Measurements from ENCODE around the gene RFX2. TPM values are rescaled to one million over a fixed set of nuclear protein-coding genes. Genes with fewer than 3 reads are reported as not detected.

The RFX2 gene
- total and polyA plus RNA-seq, 9 of the 15 experiments (the other 6 are each of a cell fraction or from before 2014, with no cell fraction given), result 3.6 to 18.7 (median 8.7) TPM

GRCh38 chr19:5967571-5967970, 142.7 kb downstream of the RFX2 start:
- Histone ChIP-seq H3K9me3 (replicated peaks; ENCODE audit: control insufficient read depth, insufficient read depth, low read depth, low read length) (no peaks in the 10 kb centered on the region), H3K4me1 (replicated peaks in 1 of 2; ENCODE audit: control insufficient read depth in 2 of 2, insufficient read depth in 2 of 2, low read length in 2 of 2) (peaks cover 28% of the 10 kb centered on the region in 2 experiments), H3K4me2 (ENCODE audit: insufficient read depth, low read length) (peak overlapping the region; percentile 75; the same call in 1 of the 2 replicates), H3K9me1 (ENCODE audit: control insufficient read depth, insufficient read depth, low read length) (peaks cover 4% of the 10 kb centered on the region), H3K27ac (ENCODE audit: extremely low read depth, low read depth, low read length) (no peak overlapping the region; the same call in 2 of the 3 replicates), H3K27me3 (ENCODE audit: control insufficient read depth in 2 of 2, insufficient read depth in 2 of 2, low read length in 2 of 2) (no peaks in the 10 kb centered on the region), H3K79me2 (ENCODE audit: control insufficient read depth, insufficient read depth, low read length) (peaks cover 99% of the 10 kb centered on the region), H4K20me1 (replicated peaks; ENCODE audit: control insufficient read depth, insufficient read depth, low read length) (peaks cover 74% of the 10 kb centered on the region), H3K9ac (ENCODE audit: insufficient read depth in 1 of 2, low read depth in 2 of 2, low read length in 2 of 2) (peak overlapping the region in 1 of 2 experiments; percentile 7; a peak in 1 of 4 replicates), H2AFZ (ENCODE audit: low read depth, low read length) (no peak overlapping the region), H3K36me3 (ENCODE audit: control insufficient read depth, insufficient read depth, low read length) (peaks cover 71% of the 10 kb centered on the region; the same call in 2 of the 3 replicates), H3K4me3 (no peak overlapping the region)
- POLR2A ChIA-PET, result interaction anchor here (0.6 to 5.0 kb wide), 12 partner anchors 8 to 139 kb away, joined by 3 to 41 read pairs (median 5); partner anchors contain the start of gene RANBP3
- ATAC-seq, result no peak
- TF ChIP-seq SIN3A (IDR thresholded peaks at IDR 0.05; ENCODE audit: borderline replicate concordance in 2 of 2, control insufficient read depth in 1 of 2, low read depth in 2 of 2, low read length in 2 of 2), result no peak
- peak; percentile 72; the same call in 1 of the 2 replicates for TF ChIP-seq LARP7 (IDR thresholded peaks at IDR 0.05)
- intact Hi-C loops (cut with micrococcal nuclease), result no loop called here
- in situ Hi-C loops (cut with MboI), result no loop called here
- no peak for DNase-seq (ENCODE audit: extremely low read depth in 1 of 4, low spot score in 3 of 4)
- no peak for FAIRE-seq
- WGBS (ENCODE audit: insufficient coverage, low coverage, missing lambda C conversion rate), result 44% methylated on average over 7 of the region's 7 CpGs
- CTCF ChIA-PET (ENCODE audit: low intra/inter-chr PET ratio), result interaction anchor here (0.7 to 2.3 kb wide), 3 partner anchors 9 to 80 kb away, joined by 3 to 26 read pairs (median 4); no protein-coding TSS in a partner anchor
- BruUV-seq (replicated peaks), result no TSS peak

GRCh38 chr19:5966941-5967340, 143.4 kb downstream of the RFX2 start:
- Histone ChIP-seq H3K79me2 (ENCODE audit: control insufficient read depth, insufficient read depth, low read length) (peaks cover 99% of the 10 kb centered on the region), H2AFZ (ENCODE audit: low read depth, low read length) (no peak overlapping the region), H3K9me3 (replicated peaks; ENCODE audit: control insufficient read depth, insufficient read depth, low read depth, low read length) (no peaks in the 10 kb centered on the region), H3K27ac (ENCODE audit: extremely low read depth, low read depth, low read length) (no peak overlapping the region; the same call in 2 of the 3 replicates), H3K27me3 (ENCODE audit: control insufficient read depth in 2 of 2, insufficient read depth in 2 of 2, low read length in 2 of 2) (no peaks in the 10 kb centered on the region), H3K9me1 (ENCODE audit: control insufficient read depth, insufficient read depth, low read length) (peaks cover 7% of the 10 kb centered on the region), H3K9ac (ENCODE audit: insufficient read depth in 1 of 2, low read depth in 2 of 2, low read length in 2 of 2) (no peak overlapping the region), H3K4me3 (no peak overlapping the region), H3K4me1 (replicated peaks in 1 of 2; ENCODE audit: control insufficient read depth in 2 of 2, insufficient read depth in 2 of 2, low read length in 2 of 2) (peaks cover 28 to 33% of the 10 kb centered on the region in 2 experiments), H3K4me2 (ENCODE audit: insufficient read depth, low read length) (no peak overlapping the region), H3K36me3 (ENCODE audit: control insufficient read depth, insufficient read depth, low read length) (peaks cover 65% of the 10 kb centered on the region; the same call in 2 of the 3 replicates), H4K20me1 (replicated peaks; ENCODE audit: control insufficient read depth, insufficient read depth, low read length) (peaks cover 74% of the 10 kb centered on the region)
- intact Hi-C loops (cut with micrococcal nuclease) (no loop called here), in situ Hi-C loops (cut with MboI) (no loop called here)
- 89% methylated on average over 9 of the region's 9 CpGs for WGBS (ENCODE audit: insufficient coverage, low coverage, missing lambda C conversion rate)
- DNase-seq (ENCODE audit: extremely low read depth in 1 of 4, low spot score in 3 of 4), result no peak
- BruUV-seq (replicated peaks), result no TSS peak
- CTCF ChIA-PET (ENCODE audit: low intra/inter-chr PET ratio), result interaction anchor here (2.3 kb wide), 1 partner anchor 55 kb away, joined by 26 read pairs; no protein-coding TSS in a partner anchor
- POLR2A ChIA-PET, result interaction anchor here (0.6 to 5.0 kb wide), 2 partner anchors 11 to 812 kb away, joined by 3 to 41 read pairs; no protein-coding TSS in a partner anchor
- no peak for FAIRE-seq
- no peak for ATAC-seq
- TF ChIP-seq CBX3 (IDR thresholded peaks at IDR 0.05; ENCODE audit: borderline replicate concordance in 1 of 2, low read length in 2 of 2) (no peak), CREB1 (IDR thresholded peaks at IDR 0.05) (no peak), CREB1 (CRISPR knock-in tag; IDR thresholded peaks at IDR 0.05) (no peak), E2F3 (CRISPR knock-in tag; IDR thresholded peaks at IDR 0.05) (no peak), ZNF717 (CRISPR knock-in tag; IDR thresholded peaks at IDR 0.05) (no peak), BCOR (IDR thresholded peaks at IDR 0.05) (no peak), ZNF23 (CRISPR knock-in tag; IDR thresholded peaks at IDR 0.05) (no peak), ZNF696 (CRISPR knock-in tag; conservative IDR thresholded peaks at IDR 0.05) (no peak), ZFPM2 (CRISPR knock-in tag; IDR thresholded peaks at IDR 0.05) (no peak), CHAMP1 (IDR thresholded peaks at IDR 0.05) (no peak), CHD1 (IDR thresholded peaks at IDR 0.05; ENCODE audit: low read length) (no peak), ATF1 (CRISPR knock-in tag; IDR thresholded peaks at IDR 0.05) (no peak), ATF1 (tag; IDR thresholded peaks at IDR 0.05) (no peak)
